Measurements from ENCODE around the gene RAB5A.
"Not testable (repeated sequence)": the region's sequence is repeated elsewhere in the genome, so short reads cannot be mapped to it uniquely, and the experiment has no call there.

DNA sequence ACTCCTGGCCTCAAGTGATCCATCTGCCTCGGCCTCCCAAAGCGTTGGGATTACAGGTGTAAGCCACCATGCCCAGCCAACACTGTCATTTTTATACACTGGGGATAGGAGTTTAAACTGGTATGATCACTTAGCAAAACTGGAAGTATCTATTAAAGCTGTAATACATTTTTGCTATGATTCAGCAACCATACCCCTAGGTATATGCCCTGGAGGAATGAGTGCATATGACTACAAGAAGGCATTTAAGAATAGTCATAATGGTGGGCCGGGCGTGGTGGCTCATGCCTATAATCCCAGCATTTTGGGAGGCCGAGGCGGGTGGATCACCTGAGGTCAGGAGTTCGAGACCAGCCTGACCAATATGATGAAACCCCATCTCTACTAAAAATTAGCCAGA lies 85.0 kb downstream of the RAB5A start:
- TF ChIP-seq, protein P1, sequence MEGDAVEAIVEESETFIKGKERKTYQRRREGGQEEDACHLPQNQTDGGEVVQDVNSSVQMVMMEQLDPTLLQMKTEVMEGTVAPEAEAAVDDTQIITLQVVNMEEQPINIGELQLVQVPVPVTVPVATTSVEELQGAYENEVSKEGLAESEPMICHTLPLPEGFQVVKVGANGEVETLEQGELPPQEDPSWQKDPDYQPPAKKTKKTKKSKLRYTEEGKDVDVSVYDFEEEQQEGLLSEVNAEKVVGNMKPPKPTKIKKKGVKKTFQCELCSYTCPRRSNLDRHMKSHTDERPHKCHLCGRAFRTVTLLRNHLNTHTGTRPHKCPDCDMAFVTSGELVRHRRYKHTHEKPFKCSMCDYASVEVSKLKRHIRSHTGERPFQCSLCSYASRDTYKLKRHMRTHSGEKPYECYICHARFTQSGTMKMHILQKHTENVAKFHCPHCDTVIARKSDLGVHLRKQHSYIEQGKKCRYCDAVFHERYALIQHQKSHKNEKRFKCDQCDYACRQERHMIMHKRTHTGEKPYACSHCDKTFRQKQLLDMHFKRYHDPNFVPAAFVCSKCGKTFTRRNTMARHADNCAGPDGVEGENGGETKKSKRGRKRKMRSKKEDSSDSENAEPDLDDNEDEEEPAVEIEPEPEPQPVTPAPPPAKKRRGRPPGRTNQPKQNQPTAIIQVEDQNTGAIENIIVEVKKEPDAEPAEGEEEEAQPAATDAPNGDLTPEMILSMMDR (IDR thresholded peaks at IDR 0.05), result not testable (repeated sequence)
- not testable (repeated sequence) for TF ChIP-seq POLR2AphosphoS5 (IDR thresholded peaks at IDR 0.05)

Measured in prostate gland (tissue), 2 donors.